HT1080 (cell line): ENCODE data around the gene CHST2. TPM values are rescaled to one million over a fixed set of nuclear protein-coding genes. Genes with fewer than 3 reads are reported as not detected.
A peak's percentile ranks its signal among the peaks of the same experiment; 100 is the strongest.
"Not testable (repeated sequence)": the region's sequence is repeated elsewhere in the genome, so short reads cannot be mapped to it uniquely, and the experiment has no call there.

ENCODE experiments used
- DNase-seq: peaks from one replicate; pipeline ENCODE4 v3.0.0-alpha.2; 2015; ENCODE audit warnings: low read depth
- polyA plus RNA-seq, 2 experiments: library from polyadenylated mRNA; depleted of rRNA; stranded (reverse); fragments of >200 nt; gene quantifications; 2 replicates each; pipeline ENCODE4 v1.2.3, GENCODE V29; 2015
- total RNA-seq: library from RNA; depleted of rRNA; stranded (reverse); fragments of >200 nt; shearing (Covaris generic); gene quantifications from 2 replicates; pipeline ENCODE4 v1.2.3, GENCODE V29; 2014; rRNA removed

The CHST2 gene
- 30.9 and 36.9 TPM in 2 replicates for total RNA-seq
- 19.0 and 19.6 TPM in 2 replicates for polyA plus RNA-seq (2015; cell fraction: cytosol; rRNA removed)
- polyA plus RNA-seq (2015; cell fraction: nucleus; rRNA removed), result 12.1 and 13.6 TPM in 2 replicates

- DNase-seq, result peak; percentile 80
Observed at GRCh38 chr3:143119009-143119914, at the start of gene CHST2. CHST2 (plus strand) TSS chr3:143119771; CDS start chr3:143120817, 1,046 bp downstream.

- DNase-seq, result peak; percentile 59
Observed at GRCh38 chr3:143070977-143071551, 48.5 kb upstream of the CHST2 start.

GRCh38 chr3:143071776-143072175, 47.8 kb upstream of the CHST2 start:
- no peak for DNase-seq

GRCh38 chr3:143072298-143073020, 47.1 kb upstream of the CHST2 start:
- not testable (repeated sequence) for DNase-seq

GRCh38 chr3:143073541-143073940, 46.0 kb upstream of the CHST2 start:
- not testable (repeated sequence) for DNase-seq

GRCh38 chr3:143073983-143074382, 45.6 kb upstream of the CHST2 start:
- not testable (repeated sequence) for DNase-seq

- DNase-seq, result peak; percentile 68
Observed at GRCh38 chr3:143078883-143079282, 40.7 kb upstream of the CHST2 start.

GRCh38 chr3:143080196-143080595, 39.4 kb upstream of the CHST2 start:
- no peak for DNase-seq

GRCh38 chr3:143081365-143081764, 38.2 kb upstream of the CHST2 start:
- no peak for DNase-seq

- DNase-seq, result no peak
Observed at GRCh38 chr3:143081844-143082778, 37.5 kb upstream of the CHST2 start.

GRCh38 chr3:143083781-143084180, 35.8 kb upstream of the CHST2 start:
- no peak for DNase-seq

GRCh38 chr3:143084856-143085731, 34.5 kb upstream of the CHST2 start:
- DNase-seq, result peak; percentile 84

GRCh38 chr3:143088835-143089234, 30.7 kb upstream of the CHST2 start:
- no peak for DNase-seq

- DNase-seq, result no peak
Observed at GRCh38 chr3:143089965-143090364, 29.6 kb upstream of the CHST2 start.

- no peak for DNase-seq
Observed at GRCh38 chr3:143090486-143090885, 29.1 kb upstream of the CHST2 start.

- no peak for DNase-seq
Observed at GRCh38 chr3:143090976-143091837, 28.4 kb upstream of the CHST2 start.

GRCh38 chr3:143092191-143092590, 27.4 kb upstream of the CHST2 start:
- no peak for DNase-seq

GRCh38 chr3:143095813-143096212, 23.8 kb upstream of the CHST2 start:
- no peak for DNase-seq
